Stimulated activated CD4-positive, alpha-beta T cell treated with anti-CD3 and anti-CD28 coated beads, TNF-alpha, amount 100 ng/mL, for 48 hours (primary cell): ENCODE measurements around the gene WDR46.

Experiments used
- DNase-seq, 3 donors: peaks; one replicate each; pipeline ENCODE4 v3.0.0-alpha.2; 2020; ENCODE audit warnings: low read depth in 3 of 3

Gene WDR46

DNA sequence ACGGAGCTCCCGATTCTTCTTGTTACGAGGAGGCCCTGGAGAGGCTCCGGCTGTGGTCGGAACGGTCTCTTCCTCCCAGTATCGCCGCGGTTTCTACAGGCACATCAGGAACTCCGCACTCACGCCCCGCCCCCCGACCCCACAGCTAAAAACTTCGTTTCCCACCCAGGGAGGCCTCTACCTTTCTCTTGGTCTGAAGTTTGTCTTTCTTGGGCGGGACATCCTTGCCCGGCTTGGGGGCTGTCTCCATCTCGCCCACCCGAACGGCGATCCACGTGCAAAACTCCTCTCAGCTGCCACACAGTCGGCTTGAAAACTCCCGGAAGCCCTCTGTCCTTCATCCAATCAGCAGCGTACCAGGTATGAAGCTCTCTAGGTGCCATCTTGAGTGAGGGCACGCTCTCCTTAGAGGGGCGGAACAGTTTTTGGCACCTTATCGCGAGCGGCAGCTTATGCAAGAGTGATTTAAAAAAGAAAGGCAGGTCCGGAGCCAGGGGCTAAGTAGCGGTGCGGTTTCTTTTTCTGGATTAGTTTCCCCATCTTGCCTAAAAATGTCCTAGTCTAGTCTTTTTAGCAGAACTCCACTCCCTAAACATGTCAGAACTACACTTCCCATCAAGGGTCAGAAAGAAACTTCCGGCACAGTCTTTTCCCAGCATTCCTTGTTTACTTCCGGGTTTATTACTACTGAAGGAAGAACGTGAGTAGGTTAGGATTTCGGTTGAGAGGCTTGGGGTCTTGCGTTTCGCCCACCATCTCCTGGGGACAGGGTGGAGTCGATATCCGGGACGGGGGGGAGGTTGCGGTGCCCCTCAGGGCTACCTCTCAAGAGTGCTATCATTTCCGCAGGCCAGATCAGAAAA lies at the start of gene WDR46, which contains the start of gene PFDN6:
TSS of gene WDR46 (minus strand) at position 319 of the 863 bp plus-strand sequence. CDS start at position 250, 69 bp downstream.
TSS of gene PFDN6 (plus strand) at position 681 of the 863 bp plus-strand sequence. CDS start 256 bp downstream, outside the sequence.
- DNase-seq: peak in 2 of 3 donors; percentile 67 to 70

DNA sequence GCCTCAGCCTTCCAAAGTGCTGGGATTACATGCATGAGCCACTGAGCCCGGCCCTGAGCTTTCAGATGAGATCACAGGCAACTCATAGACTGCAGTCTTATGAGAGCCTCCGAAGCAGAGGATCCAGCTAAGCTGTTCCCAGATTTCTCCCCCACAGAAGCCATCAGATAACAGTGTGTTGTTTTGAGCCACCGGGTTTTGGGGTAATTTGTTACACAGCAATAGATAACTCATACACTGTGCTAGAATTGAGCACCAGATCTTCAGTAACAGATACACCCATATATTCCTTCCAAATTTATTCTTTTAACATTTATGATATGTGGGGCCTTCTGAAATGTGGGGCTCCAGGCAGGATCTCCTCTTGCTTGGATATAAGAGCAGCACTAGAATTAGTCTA lies 47.5 kb upstream of the WDR46 start:
- DNase-seq: no peak

GRCh38 chr6:33335916-33336315 lies 46.9 kb upstream of the WDR46 start:
- DNase-seq: no peak

DNA sequence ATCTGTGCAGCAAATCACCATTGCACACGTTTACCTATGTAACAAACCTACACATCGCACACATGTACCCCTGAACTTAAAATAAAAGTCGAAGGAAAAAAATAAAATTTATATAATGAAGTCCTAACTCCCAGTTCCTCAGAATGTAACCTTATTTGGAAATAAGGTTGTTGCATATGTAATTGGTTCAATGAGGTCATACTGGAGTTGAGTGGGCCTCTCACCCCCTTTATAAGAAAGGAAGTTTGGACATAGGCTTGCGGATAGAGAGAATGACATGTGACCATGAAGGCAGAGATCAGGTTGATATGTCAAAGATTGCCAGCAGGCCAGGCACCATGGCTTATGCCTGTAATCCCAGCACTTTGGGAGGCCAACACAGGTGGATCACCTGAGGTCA lies 44.6 kb upstream of the WDR46 start:
- no peak for DNase-seq

DNA sequence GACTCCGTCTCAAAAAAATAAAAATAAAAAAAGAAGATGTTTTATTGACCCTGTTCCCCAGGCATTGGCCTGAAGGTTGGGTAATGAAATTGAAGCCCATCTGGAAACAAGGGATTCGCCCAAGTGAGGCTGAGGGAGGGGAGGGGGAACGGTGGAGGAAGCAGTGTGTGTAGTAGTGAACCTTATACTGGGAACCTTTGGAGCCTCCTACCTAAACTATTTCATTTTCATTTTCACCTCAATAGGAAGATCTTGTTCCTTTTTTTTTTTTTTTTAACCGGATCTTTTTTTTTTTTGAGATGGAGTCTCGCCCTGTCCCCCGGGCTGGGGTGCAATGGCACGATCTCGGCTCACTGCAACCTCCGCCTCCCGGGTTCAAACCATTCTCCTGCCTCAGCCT lies 41.7 kb upstream of the WDR46 start:
- no peak for DNase-seq

GRCh38 chr6:33329058-33329457 lies 40.0 kb upstream of the WDR46 start:
- no peak for DNase-seq

DNA sequence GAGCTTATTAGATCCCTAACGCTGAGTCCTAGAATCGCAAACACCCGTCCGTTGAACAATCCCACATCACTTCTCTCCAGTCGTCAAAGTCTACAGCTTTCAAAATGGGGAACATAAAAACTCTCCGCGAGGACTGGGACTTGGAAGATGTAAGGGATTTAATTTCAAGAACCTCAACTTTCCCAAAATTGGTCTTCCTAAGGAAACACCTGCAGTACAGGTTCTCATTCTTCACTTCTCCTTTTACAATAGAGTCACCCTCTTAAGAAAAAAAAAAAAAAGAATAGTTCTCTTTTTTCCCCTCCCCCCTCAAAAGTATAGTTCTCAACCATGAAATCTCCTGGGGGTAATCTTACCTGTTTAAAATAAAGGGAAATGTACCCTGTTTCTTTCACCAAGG lies 35.1 kb upstream of the WDR46 start:
- DNase-seq: no peak

DNA sequence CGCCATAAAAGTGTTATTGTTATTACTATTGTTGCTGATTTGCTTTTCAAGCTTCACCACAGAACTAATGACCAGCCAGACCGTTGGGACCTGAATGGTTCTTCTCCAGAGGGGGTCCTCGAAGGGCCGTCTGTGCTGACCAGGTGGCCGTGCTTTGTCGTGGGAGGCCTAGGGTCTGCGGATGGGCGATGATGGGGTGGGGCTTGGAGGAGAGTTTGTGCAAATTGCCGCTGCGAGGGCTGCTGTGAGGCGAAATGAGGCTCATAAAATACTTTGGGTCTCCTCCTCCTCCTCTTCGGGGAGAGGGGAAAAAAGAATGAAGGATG lies 34.5 kb upstream of the WDR46 start:
- DNase-seq: no peak

- no peak for DNase-seq
Measured at GRCh38 chr6:33321227-33321626, 32.2 kb upstream of the WDR46 start.

GRCh38 chr6:33320315-33321181 lies 31.5 kb upstream of the WDR46 start:
- DNase-seq: no peak

DNA sequence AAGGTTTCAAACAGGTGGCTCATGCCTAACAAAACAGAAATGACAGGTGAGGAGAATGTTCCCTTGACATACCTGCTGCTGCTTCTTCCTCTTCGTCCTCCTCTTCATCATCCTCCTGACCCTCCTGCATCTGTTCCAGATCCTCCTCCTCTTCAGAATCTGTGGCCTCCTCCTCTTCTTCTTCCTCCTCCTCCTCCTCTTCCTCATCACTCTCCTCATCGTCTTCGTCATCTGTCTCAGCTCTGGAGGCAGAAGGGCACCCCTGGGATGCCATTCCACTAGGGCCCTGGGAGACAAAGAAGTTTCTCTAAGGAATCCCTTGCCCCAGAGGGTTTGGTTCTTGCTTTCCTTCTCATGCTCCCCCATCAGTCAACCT lies 30.9 kb upstream of the WDR46 start:
- DNase-seq: no peak

- no peak for DNase-seq
Measured at GRCh38 chr6:33318426-33319073, 29.5 kb upstream of the WDR46 start.

DNA sequence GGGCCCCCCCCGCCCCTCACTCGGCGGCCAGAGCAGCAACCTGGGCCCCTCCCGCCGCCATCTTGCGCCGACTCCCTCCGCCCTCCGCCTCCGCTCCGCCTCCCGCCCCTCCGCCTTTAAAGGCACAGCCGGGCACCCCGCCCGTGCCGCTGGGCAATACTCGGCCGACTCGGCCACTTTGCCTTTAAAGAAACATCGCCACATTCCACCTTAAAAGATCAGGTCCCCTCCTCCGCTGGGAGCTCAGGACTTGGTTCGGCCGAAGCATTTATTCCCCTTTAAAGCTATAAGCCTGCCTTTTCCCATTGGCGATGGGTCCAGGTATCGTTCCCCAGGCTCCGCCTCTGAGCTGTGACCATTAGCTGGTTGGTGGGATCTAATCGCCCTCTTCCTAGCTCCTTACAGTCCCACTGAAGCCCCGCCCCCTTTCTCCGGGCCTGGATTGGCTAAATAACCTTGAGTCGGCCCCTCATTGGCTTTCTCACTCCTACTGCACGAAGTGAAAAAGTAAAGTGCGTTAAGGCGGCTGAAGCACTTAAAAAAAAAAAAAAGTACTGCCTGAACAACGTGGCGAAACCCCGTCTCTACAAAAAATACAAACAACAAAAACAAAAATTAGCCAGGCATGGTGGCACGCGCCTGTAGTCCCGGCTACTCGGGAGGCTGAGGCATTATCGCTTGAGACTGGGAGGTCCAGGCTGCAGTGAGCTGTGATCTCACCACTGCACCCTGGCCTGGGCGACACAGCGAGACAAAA lies 28.8 kb upstream of the WDR46 start, which contains the start of gene ZBTB22:
TSS of gene ZBTB22 (minus strand) at position 76 of the 757 bp plus-strand sequence. CDS start 828 bp downstream, outside the sequence.
- peak; percentile 91 to 98 (median 91) for DNase-seq

- DNase-seq: peak in 1 of 3 donors; percentile 74
Measured at GRCh38 chr6:33317419-33317668, 28.3 kb upstream of the WDR46 start.

- no peak for DNase-seq
Measured at GRCh38 chr6:33316603-33317418, 27.8 kb upstream of the WDR46 start.

DNA sequence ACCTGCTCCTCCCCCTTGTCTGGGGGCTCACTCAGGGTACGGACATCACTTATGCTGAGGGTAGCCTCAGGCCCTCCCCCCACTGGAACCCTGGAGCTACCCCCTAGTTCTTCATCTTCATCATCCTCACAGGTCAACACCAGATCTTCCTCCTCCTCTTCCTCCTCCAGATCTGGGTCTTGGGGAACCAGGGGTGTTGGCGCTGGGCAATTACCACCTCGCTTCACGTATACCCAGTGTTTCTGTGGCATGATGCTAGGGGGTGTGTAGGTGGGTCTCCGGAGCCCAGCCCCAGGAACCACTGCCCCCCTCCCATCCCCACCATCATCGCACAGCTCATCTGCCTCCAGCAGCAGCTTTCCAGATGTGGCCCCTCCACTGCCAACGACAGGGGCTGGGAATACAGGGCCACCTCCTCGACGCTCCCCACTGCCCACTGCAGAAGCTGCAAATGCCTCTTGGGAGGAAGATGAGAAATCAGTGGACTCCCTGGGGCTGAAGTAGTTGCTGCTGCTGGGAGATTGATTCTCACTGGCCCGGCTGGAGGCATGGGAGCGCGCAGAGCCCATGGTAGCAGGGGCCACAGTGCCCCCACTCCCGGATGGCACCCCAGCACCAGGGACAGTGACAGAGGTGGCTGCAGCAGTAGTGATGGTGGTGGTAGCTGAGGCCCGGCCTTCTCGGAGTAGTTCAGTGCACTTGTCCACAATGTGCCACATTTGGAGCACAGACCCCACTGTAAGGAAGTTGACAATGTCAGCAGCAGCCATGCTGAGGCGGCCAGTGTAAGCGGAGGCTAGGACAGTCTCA lies 27.0 kb upstream of the WDR46 start:
- DNase-seq: no peak

- no peak for DNase-seq
Measured at GRCh38 chr6:33314943-33315792, 26.1 kb upstream of the WDR46 start.

- DNase-seq: peak in 1 of 3 donors; percentile 48
Measured at GRCh38 chr6:33314515-33314942, 25.5 kb upstream of the WDR46 start.
